ENCODE data around the gene CD8B2.
A peak's percentile ranks its signal among the peaks of the same experiment; 100 is the strongest.
"Not testable (repeated sequence)": the region's sequence is repeated elsewhere in the genome, so short reads cannot be mapped to it uniquely, and the experiment has no call there.

The CD8B2 gene

GRCh38 chr2:106486551-106487385, at the start of gene CD8B2:
TSS of gene CD8B2 (plus strand) at chr2:106487364. CDS start at chr2:106487427, 63 bp downstream.
- DNase-seq (ENCODE audit: low read depth, low spot score) = not testable (repeated sequence)

- DNase-seq (ENCODE audit: low read depth, low spot score) = not testable (repeated sequence)
Observed at GRCh38 chr2:106461882-106462281, 25.3 kb upstream of the CD8B2 start.

GRCh38 chr2:106467516-106467915, 19.6 kb upstream of the CD8B2 start:
- DNase-seq (ENCODE audit: low read depth, low spot score) = not testable (repeated sequence)

- DNase-seq (ENCODE audit: low read depth, low spot score) = not testable (repeated sequence)
Observed at GRCh38 chr2:106468107-106468506, 19.1 kb upstream of the CD8B2 start, which contains the start of gene RGPD3. TSS of gene RGPD3 (minus strand) at chr2:106468413. CDS start at chr2:106468288, 125 bp downstream.

GRCh38 chr2:106470658-106471057, 16.5 kb upstream of the CD8B2 start:
- not testable (repeated sequence) for DNase-seq (ENCODE audit: low read depth, low spot score)

- not testable (repeated sequence) for DNase-seq (ENCODE audit: low read depth, low spot score)
Observed at GRCh38 chr2:106477647-106478046, 9.5 kb upstream of the CD8B2 start.

- not testable (repeated sequence) for DNase-seq (ENCODE audit: low read depth, low spot score)
Observed at GRCh38 chr2:106479563-106479962, 7.6 kb upstream of the CD8B2 start.

- not testable (repeated sequence) for DNase-seq (ENCODE audit: low read depth, low spot score)
Observed at GRCh38 chr2:106487386-106488191, 425 bp downstream of the CD8B2 start.

GRCh38 chr2:106489701-106490100, 2.5 kb downstream of the CD8B2 start:
- DNase-seq (ENCODE audit: low read depth, low spot score) = not testable (repeated sequence)

GRCh38 chr2:106492399-106492798, 5.2 kb downstream of the CD8B2 start:
- not testable (repeated sequence) for DNase-seq (ENCODE audit: low read depth, low spot score)

- DNase-seq (ENCODE audit: low read depth, low spot score) = not testable (repeated sequence)
Observed at GRCh38 chr2:106492913-106493312, 5.7 kb downstream of the CD8B2 start.

GRCh38 chr2:106498549-106498948, 11.4 kb downstream of the CD8B2 start:
- DNase-seq (ENCODE audit: low read depth, low spot score) = not testable (repeated sequence)

- DNase-seq (ENCODE audit: low read depth, low spot score) = not testable (repeated sequence)
Observed at GRCh38 chr2:106500350-106500749, 13.2 kb downstream of the CD8B2 start.

GRCh38 chr2:106502351-106502750, 15.2 kb downstream of the CD8B2 start:
- not testable (repeated sequence) for DNase-seq (ENCODE audit: low read depth, low spot score)

- DNase-seq (ENCODE audit: low read depth, low spot score) = not testable (repeated sequence)
Observed at GRCh38 chr2:106504192-106504591, 17.0 kb downstream of the CD8B2 start.

GRCh38 chr2:106504787-106505186, 17.6 kb downstream of the CD8B2 start:
- DNase-seq (ENCODE audit: low read depth, low spot score) = not testable (repeated sequence)

- not testable (repeated sequence) for DNase-seq (ENCODE audit: low read depth, low spot score)
Observed at GRCh38 chr2:106506002-106506687, 19.0 kb downstream of the CD8B2 start.

- not testable (repeated sequence) for DNase-seq (ENCODE audit: low read depth, low spot score)
Observed at GRCh38 chr2:106508660-106509373, 21.7 kb downstream of the CD8B2 start.

- not testable (repeated sequence) for DNase-seq (ENCODE audit: low read depth, low spot score)
Observed at GRCh38 chr2:106509374-106509770, 22.2 kb downstream of the CD8B2 start.

GRCh38 chr2:106510791-106511190, 23.6 kb downstream of the CD8B2 start:
- not testable (repeated sequence) for DNase-seq (ENCODE audit: low read depth, low spot score)

- DNase-seq (ENCODE audit: low read depth, low spot score) = peak; percentile 15
Observed at GRCh38 chr2:106511476-106511901, 24.3 kb downstream of the CD8B2 start.

All from astrocyte of the hippocampus (primary cell).